Thymus (tissue), 11 donors: ENCODE measurements around the gene CD40. TPM values are rescaled to one million over a fixed set of nuclear protein-coding genes. Genes with fewer than 3 reads are reported as not detected.

Source experiments
- DNase-seq, 9 donors: peaks; one replicate each; pipeline ENCODE4 v3.0.0-alpha.2; 2013; ENCODE audit warnings: low spot score in 9 of 9, low read depth in 6 of 9, missing footprints in 1 of 9
- H3K27ac ChIP-seq, 2 donors: one replicate each; pipeline ENCODE4 v1.5.1; 2013; ENCODE audit warnings: control low read depth in 1 of 2, low read depth in 1 of 2, low read length in 1 of 2, mild to moderate bottlenecking in 1 of 2, moderate library complexity in 1 of 2
- H3K27me3 ChIP-seq, 2 donors: one replicate each; pipeline ENCODE4 v1.5.1; 2013; ENCODE audit warnings: low read length in 1 of 2; ENCODE audit not compliant: control insufficient read depth in 2 of 2, insufficient read depth in 1 of 2
- H3K36me3 ChIP-seq, 2 donors: one replicate each; pipeline ENCODE4 v1.5.1; 2013; ENCODE audit warnings: low read length in 1 of 2, mild to moderate bottlenecking in 1 of 2, moderate library complexity in 1 of 2; ENCODE audit not compliant: control insufficient read depth in 2 of 2, insufficient read depth in 2 of 2
- H3K4me1 ChIP-seq, 2 donors: one replicate each; pipeline ENCODE4 v1.5.1; 2013; ENCODE audit warnings: low read length in 2 of 2; ENCODE audit not compliant: control insufficient read depth in 2 of 2, insufficient read depth in 2 of 2
- H3K4me3 ChIP-seq, 2 donors: one replicate each; pipeline ENCODE4 v1.5.1; 2013; ENCODE audit warnings: low read length in 2 of 2, control low read depth in 1 of 2, mild to moderate bottlenecking in 1 of 2
- H3K9me3 ChIP-seq, 2 donors: one replicate each; pipeline ENCODE4 v1.5.1; 2013; ENCODE audit warnings: low read length in 1 of 2, mild to moderate bottlenecking in 1 of 2; ENCODE audit not compliant: control insufficient read depth in 2 of 2, insufficient read depth in 1 of 2
- WGBS: extraction: QIAGEN DNeasy Blood & Tissue Kit; methylation state at CpG from one replicate; pipeline ENCODE4 v1.1.7; 2013; 5-methylcytosine and 5-hydroxymethylcytosine counted together
- polyA plus RNA-seq: library from polyadenylated mRNA; stranded (reverse); fragments of 200-250 nt; gene quantifications from one replicate; pipeline ENCODE4 v1.2.3, GENCODE V29; 2013
- total RNA-seq: library from RNA; stranded (reverse); fragments of 120-200 nt; gene quantifications from one replicate; pipeline ENCODE4 v1.2.4, GENCODE V29; 2013
- donor health status: healthy.

CD40 gene
- total and polyA plus RNA-seq, 2 donors: 22.8 to 30.6 TPM

DNA sequence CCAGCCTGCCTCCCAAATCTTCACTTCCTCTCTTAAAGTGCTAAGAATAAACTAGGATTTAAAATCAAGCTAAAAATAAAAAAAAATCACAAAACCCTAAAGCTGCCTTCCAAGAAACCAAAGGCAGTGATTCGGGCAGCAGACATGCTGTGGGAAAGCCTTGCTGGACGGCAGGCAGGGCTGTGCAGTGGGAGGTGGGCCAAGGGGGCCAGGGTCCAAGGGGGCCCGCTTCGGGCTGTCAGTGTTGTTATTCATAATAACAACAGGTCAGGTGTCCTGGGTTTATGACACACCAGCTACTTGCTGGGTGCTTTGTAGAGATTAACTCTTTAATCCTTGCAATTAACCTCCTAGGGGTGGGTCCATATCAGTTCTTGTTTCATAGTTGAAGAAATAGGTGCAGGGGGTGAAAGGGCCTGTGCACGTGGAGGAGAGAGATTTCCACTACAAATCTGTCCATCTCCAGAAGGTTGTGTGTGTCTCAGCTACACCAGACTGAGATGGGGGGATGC lies 40.4 kb downstream of the CD40 start:
- H3K36me3 ChIP-seq: no peaks in the 10 kb centered on the region
- no peaks in the 10 kb centered on the region for H3K9me3 ChIP-seq
- peaks cover 0 to 11% of the 10 kb centered on the region in 2 donors for H3K27me3 ChIP-seq
- 60% methylated on average over 5 of the region's 5 CpGs for WGBS
- no peak overlapping the region for H3K27ac ChIP-seq
- H3K4me1 ChIP-seq: no peaks in the 10 kb centered on the region
- no peak for DNase-seq
- H3K4me3 ChIP-seq: no peak overlapping the region

GRCh38 chr20:46159101-46159897 lies 41.2 kb downstream of the CD40 start:
- 66% methylated on average over 7 of the region's 7 CpGs for WGBS
- H3K27me3 ChIP-seq: peaks cover 0 to 6% of the 10 kb centered on the region in 2 donors

DNA sequence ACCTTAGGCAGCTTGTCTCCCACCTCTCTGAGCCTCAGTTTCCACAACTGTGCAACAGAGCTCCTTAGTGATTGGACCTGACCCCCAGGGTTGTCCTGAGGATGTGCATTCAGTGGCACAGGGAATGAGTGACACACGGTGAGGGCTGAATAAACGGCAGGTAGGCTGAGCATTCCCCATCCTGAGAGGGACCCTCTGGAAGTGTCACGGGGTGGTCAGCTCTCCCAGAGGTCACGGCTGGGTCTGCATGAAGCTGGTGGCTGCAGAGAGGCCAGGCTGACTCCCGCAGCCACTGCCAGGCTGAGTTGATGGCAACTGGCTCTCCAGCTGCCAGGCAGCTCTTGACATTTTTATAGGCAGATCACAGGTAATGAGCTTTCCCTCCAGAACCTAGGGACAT lies 42.5 kb downstream of the CD40 start:
- no peak overlapping the region for H3K27ac ChIP-seq
- H3K4me3 ChIP-seq: no peak overlapping the region
- no peak for DNase-seq
- peaks cover 0 to 5% of the 10 kb centered on the region in 2 donors for H3K27me3 ChIP-seq
- H3K9me3 ChIP-seq: no peaks in the 10 kb centered on the region
- H3K36me3 ChIP-seq: no peaks in the 10 kb centered on the region
- WGBS: 80% methylated on average over 5 of the region's 5 CpGs
- no peaks in the 10 kb centered on the region for H3K4me1 ChIP-seq

More at GRCh38 chr20:46159101-46159897, 41.2 kb downstream of the CD40 start:
- H3K4me1 ChIP-seq: no peaks in the 10 kb centered on the region
- H3K4me3 ChIP-seq: no peak overlapping the region
- no peak for DNase-seq
- H3K27ac ChIP-seq: no peak overlapping the region
- no peaks in the 10 kb centered on the region for H3K36me3 ChIP-seq
- H3K9me3 ChIP-seq: no peaks in the 10 kb centered on the region

DNA sequence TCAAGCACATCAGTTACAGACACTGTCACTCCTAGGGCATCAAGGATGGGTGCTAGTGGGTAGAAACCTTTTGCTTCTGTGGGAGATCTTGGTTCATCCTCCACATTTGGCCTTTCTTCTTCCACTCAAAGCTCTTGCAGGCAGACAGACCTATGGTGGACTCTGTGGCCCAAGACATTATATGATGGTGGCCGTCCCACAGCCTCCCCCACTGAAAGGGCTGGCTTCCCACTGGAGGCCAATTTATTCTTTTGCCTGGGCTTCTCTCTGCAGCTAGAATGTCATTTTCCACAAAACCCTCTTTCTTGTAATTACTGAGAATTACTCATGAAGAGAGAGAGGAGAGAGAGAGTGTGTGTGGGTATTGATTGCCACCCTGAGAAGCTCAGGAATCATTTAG lies 43.8 kb downstream of the CD40 start:
- Histone ChIP-seq H3K36me3 (no peaks in the 10 kb centered on the region), H3K9me3 (no peaks in the 10 kb centered on the region), H3K4me1 (no peaks in the 10 kb centered on the region), H3K4me3 (no peak overlapping the region), H3K27ac (no peak overlapping the region), H3K27me3 (peaks cover 0 to 5% of the 10 kb centered on the region in 2 donors)
- no peak for DNase-seq
- WGBS: 95% methylated on average over 1 of the region's 1 CpG

DNA sequence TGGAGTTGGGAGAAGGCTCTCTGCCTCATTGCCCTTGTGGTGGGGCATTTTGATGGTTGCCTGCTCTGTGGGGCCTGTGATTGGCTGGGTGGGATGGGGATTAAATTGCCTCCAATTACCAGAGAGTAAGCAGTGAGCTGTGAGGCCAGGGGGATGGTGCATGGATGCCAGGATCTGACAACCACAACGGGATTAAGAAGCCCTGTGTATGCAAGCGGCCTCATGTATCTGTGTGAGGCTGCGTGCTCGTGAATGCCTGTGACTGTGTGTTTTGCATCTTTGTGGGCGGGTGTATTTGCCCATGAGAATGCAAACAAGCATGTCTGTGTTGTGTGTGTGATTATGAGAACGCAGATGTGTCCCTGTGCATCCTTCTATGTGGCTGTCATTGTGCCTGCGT lies 46.1 kb downstream of the CD40 start:
- Histone ChIP-seq H3K4me3 (no peak overlapping the region), H3K27me3 (no peaks in the 10 kb centered on the region), H3K36me3 (no peaks in the 10 kb centered on the region), H3K27ac (no peak overlapping the region), H3K4me1 (no peaks in the 10 kb centered on the region), H3K9me3 (no peaks in the 10 kb centered on the region)
- no peak for DNase-seq
- WGBS: 81% methylated on average over 7 of the region's 7 CpGs

GRCh38 chr20:46167080-46167479 lies 49.0 kb downstream of the CD40 start:
- no peaks in the 10 kb centered on the region for H3K4me1 ChIP-seq
- no peak overlapping the region for H3K27ac ChIP-seq
- H3K27me3 ChIP-seq: peaks cover 0 to 3% of the 10 kb centered on the region in 2 donors
- no peak for DNase-seq
- H3K4me3 ChIP-seq: no peak overlapping the region
- no peaks in the 10 kb centered on the region for H3K9me3 ChIP-seq
- H3K36me3 ChIP-seq: no peaks in the 10 kb centered on the region

GRCh38 chr20:46168438-46168837 lies 50.3 kb downstream of the CD40 start:
- DNase-seq: no peak
- no peaks in the 10 kb centered on the region for H3K36me3 ChIP-seq

GRCh38 chr20:46169245-46170171 lies 51.4 kb downstream of the CD40 start:
- Histone ChIP-seq H3K9me3 (no peaks in the 10 kb centered on the region), H3K27ac (no peak overlapping the region), H3K27me3 (peaks cover 11 to 27% of the 10 kb centered on the region in 2 donors), H3K4me3 (no peak overlapping the region), H3K4me1 (no peaks in the 10 kb centered on the region), H3K36me3 (no peaks in the 10 kb centered on the region)
- DNase-seq: no peak
- 82% methylated on average over 13 of the region's 13 CpGs for WGBS

More at GRCh38 chr20:46168438-46168837, 50.3 kb downstream of the CD40 start:
- Histone ChIP-seq H3K4me1 (no peaks in the 10 kb centered on the region), H3K27ac (no peak overlapping the region), H3K9me3 (no peaks in the 10 kb centered on the region), H3K27me3 (peaks cover 2 to 16% of the 10 kb centered on the region in 2 donors), H3K4me3 (no peak overlapping the region)
- WGBS: 75% methylated on average over 8 of the region's 8 CpGs

- Histone ChIP-seq H3K4me3 (no peak overlapping the region), H3K27ac (no peak overlapping the region), H3K27me3 (peaks cover 11 to 44% of the 10 kb centered on the region in 2 donors), H3K4me1 (no peaks in the 10 kb centered on the region), H3K36me3 (no peaks in the 10 kb centered on the region), H3K9me3 (no peaks in the 10 kb centered on the region)
- WGBS: 90% methylated on average over 2 of the region's 2 CpGs
- no peak for DNase-seq
Observed at GRCh38 chr20:46171476-46171875, 53.4 kb downstream of the CD40 start.
